ENCODE measurements around the gene SNRPF.

SNRPF gene

GRCh38 chr12:95859947-95860850 is 1.4 kb downstream of the SNRPF start:
- DNase-seq, result no peak

- DNase-seq, result no peak
Measured at GRCh38 chr12:95862038-95862437, 3.3 kb downstream of the SNRPF start.

GRCh38 chr12:95863337-95863736 is 4.6 kb downstream of the SNRPF start:
- DNase-seq, result no peak

DNA sequence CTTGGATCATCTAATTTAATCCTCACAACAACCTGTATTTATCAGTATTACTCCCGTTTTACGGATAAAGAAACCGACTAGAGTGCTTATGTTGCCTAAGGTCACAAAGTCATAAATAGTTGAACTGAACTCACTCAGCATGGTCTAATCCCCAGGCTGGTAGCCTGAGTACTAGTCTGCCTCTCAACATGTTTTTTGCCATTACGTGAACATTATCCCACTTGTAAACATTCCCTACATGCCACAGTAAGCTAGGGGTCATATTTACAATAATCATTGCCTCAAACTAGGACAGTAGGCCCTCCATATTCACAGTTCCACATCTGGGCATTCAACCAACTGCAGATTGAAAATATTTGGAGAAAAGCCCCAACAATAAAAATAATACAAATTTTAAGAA is 12.1 kb downstream of the SNRPF start:
- DNase-seq, result no peak

GRCh38 chr12:95874452-95874851 is 15.7 kb downstream of the SNRPF start:
- DNase-seq, result no peak

- no peak for DNase-seq
Measured at GRCh38 chr12:95877622-95878021, 18.9 kb downstream of the SNRPF start.

GRCh38 chr12:95880895-95881294 is 22.1 kb downstream of the SNRPF start:
- no peak for DNase-seq

DNA sequence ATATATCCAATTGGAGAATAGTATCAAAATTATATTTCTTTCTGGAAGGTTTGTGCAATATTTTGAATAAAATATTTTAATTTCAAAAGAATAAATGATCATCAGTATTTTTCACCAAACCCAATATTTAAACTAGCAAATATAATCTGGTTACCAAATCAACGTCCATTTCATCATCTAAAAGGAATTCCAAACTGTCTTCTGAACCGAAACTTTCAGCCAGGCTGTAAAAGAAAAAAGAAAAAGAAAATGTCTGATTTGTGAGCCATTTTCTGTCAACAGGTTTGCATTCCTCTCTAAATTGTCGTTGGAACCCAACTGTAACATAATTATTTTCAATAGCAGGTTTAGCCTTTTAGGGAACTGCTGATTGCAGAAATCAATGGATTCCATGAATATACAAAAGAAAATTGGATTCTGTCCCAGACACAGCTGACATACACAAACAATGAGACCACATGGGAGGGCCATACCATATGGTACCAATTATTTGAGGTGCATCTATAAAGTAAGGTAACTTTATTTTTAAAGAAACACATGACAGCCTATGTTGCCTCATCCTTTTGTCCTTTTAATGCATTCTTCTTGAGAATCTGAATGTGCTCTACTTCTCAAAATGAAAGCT is 22.7 kb downstream of the SNRPF start:
- DNase-seq, result no peak

GRCh38 chr12:95882080-95882479 is 23.3 kb downstream of the SNRPF start:
- DNase-seq, result no peak

- no peak for DNase-seq
Measured at GRCh38 chr12:95882873-95883272, 24.1 kb downstream of the SNRPF start.

DNA sequence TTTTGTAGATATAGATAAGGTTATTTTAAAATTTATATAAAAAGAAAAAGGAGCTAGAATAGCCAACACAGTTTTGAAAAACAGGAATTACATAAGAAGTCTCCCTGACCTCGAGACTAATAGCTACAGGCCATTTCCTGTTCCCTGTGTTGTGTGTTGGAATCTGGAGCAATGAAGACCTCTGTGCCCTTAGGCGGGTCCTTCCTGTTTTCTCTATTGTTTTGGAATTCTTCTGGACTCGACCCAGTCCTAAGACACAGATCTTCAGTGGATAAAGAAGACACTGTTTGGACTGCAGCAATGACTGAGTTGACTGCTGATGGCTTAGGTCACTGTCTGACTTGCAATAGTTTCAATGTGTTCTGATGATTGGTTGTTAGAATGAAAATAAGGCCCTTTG is 26.2 kb downstream of the SNRPF start:
- no peak for DNase-seq

- DNase-seq, result no peak
Measured at GRCh38 chr12:95887311-95887710, 28.6 kb downstream of the SNRPF start.

GRCh38 chr12:95890958-95891357 is 32.2 kb downstream of the SNRPF start:
- no peak for DNase-seq

- DNase-seq, result no peak
Measured at GRCh38 chr12:95896846-95897245, 38.1 kb downstream of the SNRPF start.

GRCh38 chr12:95898081-95898480 is 39.3 kb downstream of the SNRPF start:
- DNase-seq, result no peak

DNA sequence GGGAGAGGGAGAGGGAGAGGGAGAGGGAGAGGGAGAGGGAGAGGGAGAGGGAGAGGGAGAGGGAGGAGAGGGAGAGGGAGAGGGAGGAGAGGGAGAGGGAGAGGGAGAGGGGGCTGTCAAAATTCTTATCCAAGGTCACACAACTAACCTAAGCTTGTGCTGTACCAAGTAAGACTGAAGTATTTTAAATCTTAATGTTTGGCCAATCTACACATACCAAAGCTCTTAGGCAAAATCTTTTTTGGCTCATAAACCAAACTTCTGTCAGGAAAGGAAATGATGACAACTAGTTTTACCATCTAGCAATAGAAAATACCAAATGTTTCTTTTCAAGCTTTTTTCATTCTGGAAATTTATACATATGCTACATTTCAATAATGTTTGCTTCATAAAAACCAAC is 49.8 kb downstream of the SNRPF start:
- DNase-seq, result no peak

GRCh38 chr12:95909871-95910270 is 51.1 kb downstream of the SNRPF start:
- no peak for DNase-seq
